K562 (cell line): ENCODE measurements around the gene CHRNE. TPM values are rescaled to one million over a fixed set of nuclear protein-coding genes. Genes with fewer than 3 reads are reported as not detected.
A peak's percentile ranks its signal among the peaks of the same experiment; 100 is the strongest.

Experiments used
- ATAC-seq: fragments of 200-7000 bp; cut with Tn5 transposase; 3 replicates; pipeline ENCODE4 v1.9.1; 2020; ENCODE audit warnings: moderate library complexity
- BruUV-seq: library from RNA; stranded (reverse); fragments of 400-500 nt; replicated peaks from 2 replicates; lab custom pipeline; 2021; lab: Mats Ljungman, UMichigan
- CTCF ChIA-PET: fragments of 300-600 bp; formaldehyde crosslinking; extraction: SDS; loops from one replicate; lab custom pipeline; 2021; ENCODE audit warnings: low intra/inter-chr PET ratio; lab: Yijun Ruan, JAX
- POLR2A ChIA-PET: fragments of 300-600, 350-650 bp; sonication (Branson Sonifier 250); formaldehyde crosslinking; extraction: SDS; loops from one replicate; lab custom pipeline; 2021; ENCODE audit warnings: antibody characterized with exemption, inconsistent platforms; lab: Yijun Ruan, JAX
- DNase-seq, 4 experiments: peaks; one replicate each; pipeline versions ENCODE4 v3.0.0 to v3.0.0-alpha.2; 2011 to 2018; ENCODE audit warnings: low spot score in 3 of 4, mixed read lengths in 3 of 4; ENCODE audit errors: extremely low read depth in 1 of 4
- FAIRE-seq: peaks from 2 replicates; lab custom pipeline; 2011; peaks lifted over from hg19 to GRCh38; lab: Jason Lieb, UNC
- H2AFZ ChIP-seq: 2 replicates; pipeline ENCODE4 v1.6.0; 2011; ENCODE audit warnings: low read depth, low read length, control low read depth, inconsistent platforms
- H3K27ac ChIP-seq: fragments of 200-600 bp; 3 replicates; pipeline ENCODE4 v1.8.0; 2011; ENCODE audit warnings: low read depth, mild to moderate bottlenecking, control low read depth, inconsistent platforms, low read length, moderate library complexity, mixed read lengths; ENCODE audit errors: extremely low read depth
- H3K27me3 ChIP-seq, 2 experiments: fragments of 300-600 bp in 1 of 2; 2 replicates in 1 of 2; 3 replicates in 1 of 2; pipeline versions ENCODE4 v1.6.0 to v1.8.0; 2011; ENCODE audit warnings: inconsistent platforms in 2 of 2, low read length in 2 of 2, mild to moderate bottlenecking in 1 of 2, mixed read lengths in 1 of 2, moderate library complexity in 1 of 2; ENCODE audit not compliant: control insufficient read depth in 2 of 2, insufficient read depth in 2 of 2
- H3K36me3 ChIP-seq: fragments of 300-600 bp; 3 replicates; pipeline ENCODE4 v1.8.0; 2011; ENCODE audit warnings: mild to moderate bottlenecking, low read length, inconsistent platforms; ENCODE audit not compliant: control insufficient read depth, insufficient read depth
- H3K4me1 ChIP-seq, 2 experiments: fragments of 200-600 bp in 1 of 2; replicated peaks in 1 of 2; 2 replicates in 1 of 2; 3 replicates in 1 of 2; pipeline versions ENCODE4 v1.5.1 to v1.8.0; 2011; ENCODE audit warnings: inconsistent platforms in 2 of 2, low read length in 2 of 2, mild to moderate bottlenecking in 1 of 2, mixed read lengths in 1 of 2, moderate library complexity in 1 of 2; ENCODE audit not compliant: control insufficient read depth in 2 of 2, insufficient read depth in 2 of 2
- H3K4me2 ChIP-seq: 2 replicates; pipeline ENCODE4 v1.6.1; 2011; ENCODE audit warnings: low read length, control low read depth, inconsistent platforms, mixed read lengths; ENCODE audit not compliant: insufficient read depth
- H3K4me3 ChIP-seq: fragments of 200-600 bp; sonication (generic), shearing (Covaris generic); 2 replicates; pipeline ENCODE4 v1.5.1; 2016; ENCODE audit warnings: control low read depth, inconsistent platforms
- H3K79me2 ChIP-seq: fragments of 200-600 bp; 3 replicates; pipeline ENCODE4 v1.8.0; 2011; ENCODE audit warnings: low read length, inconsistent platforms; ENCODE audit not compliant: control insufficient read depth, insufficient read depth
- H3K9ac ChIP-seq, 2 experiments: 2 replicates each; pipeline versions ENCODE4 v1.6.0 to v1.6.1; 2011; ENCODE audit warnings: low read depth in 2 of 2, low read length in 2 of 2, control low read depth in 1 of 2, inconsistent platforms in 1 of 2, mild to moderate bottlenecking in 1 of 2, mixed read lengths in 1 of 2; ENCODE audit not compliant: insufficient read depth in 1 of 2
- H3K9me1 ChIP-seq: one replicate; pipeline ENCODE4 v1.6.0; 2011; ENCODE audit warnings: inconsistent platforms, mild to moderate bottlenecking, low read length, moderate library complexity; ENCODE audit not compliant: control insufficient read depth, insufficient read depth
- H3K9me3 ChIP-seq: replicated peaks from 2 replicates; pipeline ENCODE4 v1.5.1; 2011; ENCODE audit warnings: low read depth, low read length, inconsistent platforms; ENCODE audit not compliant: control insufficient read depth, insufficient read depth
- H4K20me1 ChIP-seq: replicated peaks from 2 replicates; pipeline ENCODE4 v1.6.1; 2011; ENCODE audit warnings: low read length, inconsistent platforms, mixed read lengths; ENCODE audit not compliant: control insufficient read depth, insufficient read depth
- FOXK1 ChIP-seq: sonication (generic); formaldehyde crosslinking; IDR thresholded peaks from 2 replicates; pipeline ENCODE4 v1.8.0; 2022; ENCODE audit warnings: missing genetic modification reagents, mild to moderate bottlenecking, borderline replicate concordance
- MCM7 ChIP-seq, 2 experiments: fragments of 450-650 bp; IDR thresholded peaks; 2 replicates each; pipeline ENCODE4 v1.6.1; 2016 to 2018
- POLR2G ChIP-seq: fragments of 200-400 bp; formaldehyde crosslinking; IDR thresholded peaks from 2 replicates; pipeline ENCODE4 v1.6.1; 2017; ENCODE audit warnings: low read depth, mild to moderate bottlenecking, antibody characterized with exemption, low read length, moderate library complexity
- SRSF9 ChIP-seq: fragments of 200-400 bp; formaldehyde crosslinking; IDR thresholded peaks from 2 replicates; pipeline ENCODE4 v1.6.1; 2017; ENCODE audit warnings: low read depth, low read length, borderline replicate concordance
- WGBS: fragments of 100-300 bp; shearing (Covaris generic); methylation state at CpG from one replicate; pipeline ENCODE4 v1.1.6; 2016; ENCODE audit warnings: low coverage, mixed read lengths; ENCODE audit not compliant: insufficient coverage; ENCODE audit errors: missing lambda C conversion rate; 5-methylcytosine and 5-hydroxymethylcytosine counted together
- in situ Hi-C: fragments of 300-500 bp; cut with MboI; formaldehyde crosslinking; loops from 4 replicates; pipeline ENCODE4 v1.15.0; 2018; ENCODE audit warnings: inconsistent platforms, mixed read lengths
- intact Hi-C: fragments of 100-400 bp; cut with micrococcal nuclease; formaldehyde crosslinking; loops from 2 replicates; pipeline ENCODE4 v1.14.2; 2022
- polyA plus RNA-seq, 8 experiments: library from polyadenylated mRNA; depleted of rRNA in 4 of 8; stranded (reverse) in 5 of 8; unstranded in 3 of 8; fragments of >200 nt; fragmentation: Nextera tagmentation in 2 of 8; fragmentation: Illumina TruSeq in 1 of 8; extraction: Ambion mirVana in 2 of 8; extraction: Trizol in 1 of 8; gene quantifications; 2 replicates each; pipeline versions ENCODE4 v1.2.1 to v1.2.3, GENCODE V29; 2011 to 2014; ENCODE audit warnings: inconsistent platforms in 1 of 8, missing spikeins in 1 of 8
- total RNA-seq, 7 experiments: library from RNA; depleted of rRNA in 6 of 7; stranded (reverse); fragments of >200 nt in 6 of 7; fragmentation: Illumina TruSeq in 2 of 7; extraction: Trizol in 2 of 7; gene quantifications; 2 replicates each; pipeline versions ENCODE4 v1.2.1 to v1.2.3, GENCODE V29; 2011 to 2021; ENCODE audit warnings: low replicate concordance in 1 of 7
- TF ChIP-seq, protein P1 (sequence below): fragments of 250-450 bp; sonication (Bioruptor Pico); IDR thresholded peaks from 2 replicates; pipeline ENCODE4 v1.8.0; 2021; ENCODE audit warnings: borderline replicate concordance, mild to moderate bottlenecking, moderate library complexity; ENCODE audit not compliant: poor library complexity, severe bottlenecking
- TF ChIP-seq, protein P2 (sequence below): fragments of 250-450 bp; sonication (Bioruptor Pico); IDR thresholded peaks from 2 replicates; pipeline ENCODE4 v1.6.1; 2021; ENCODE audit warnings: mild to moderate bottlenecking
- TF ChIP-seq, protein P3 (sequence below): sonication (generic); formaldehyde crosslinking; IDR thresholded peaks from 2 replicates; pipeline ENCODE4 v1.4.0; 2020; ENCODE audit warnings: mild to moderate bottlenecking, missing genetic modification reagents

The CHRNE gene
- total and polyA plus RNA-seq, 9 of the 15 experiments (the other 6 are each of a cell fraction or from before 2014, with no cell fraction given) = not detected

DNA sequence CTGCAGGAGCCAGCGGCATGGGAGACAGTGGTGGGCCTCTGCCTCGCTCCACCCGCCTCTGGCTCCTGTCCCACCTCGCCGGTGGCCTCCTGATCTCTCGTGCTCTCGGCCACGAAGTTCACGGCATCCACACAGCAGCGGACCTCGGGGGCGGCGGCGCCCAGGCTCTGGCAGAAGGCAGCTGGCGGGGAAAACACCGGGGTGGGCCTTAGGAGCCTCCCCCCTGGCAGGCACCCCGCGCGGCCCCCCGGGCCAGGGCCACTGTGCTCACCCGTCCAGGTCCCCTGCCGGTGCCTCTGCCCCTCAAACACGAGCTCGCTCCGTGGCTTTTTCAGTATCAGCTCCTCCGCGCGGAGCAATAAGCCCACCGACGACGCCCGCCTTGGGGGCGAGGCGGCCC lies 4.0 kb downstream of the CHRNE start:
- Histone ChIP-seq H3K9me3 (no peaks in the 10 kb centered on the region), H4K20me1 (no peaks in the 10 kb centered on the region), H3K4me1 (peaks cover 14 to 33% of the 10 kb centered on the region in 2 experiments), H2AFZ (no peak overlapping the region), H3K27me3 (no peaks in the 10 kb centered on the region)
- CTCF ChIA-PET = no interaction called here
- TF ChIP-seq MCM7 (IDR thresholded peaks at IDR 0.05) (no peak), POLR2G (0 out of 2 replicates have a peak, but pooled peaks have one; percentile 2)
- TF ChIP-seq, all 486 proteins: peak for 1
- no peak overlapping the region for H3K4me3 ChIP-seq
- FAIRE-seq = no peak
- ATAC-seq = no peak
- WGBS = 100% methylated on average over 2 of the region's 34 CpGs
- peaks cover 2% of the 10 kb centered on the region for H3K9me1 ChIP-seq
- no TSS peak for BruUV-seq
- in situ Hi-C loops (no loop called here), intact Hi-C loops (no loop called here)
- H3K36me3 ChIP-seq = peaks cover 28% of the 10 kb centered on the region; the same call in 2 of the 3 replicates
- no peaks in the 10 kb centered on the region for H3K79me2 ChIP-seq
- H3K27ac ChIP-seq = no peak overlapping the region
- H3K4me2 ChIP-seq = no peak overlapping the region
- no peak for DNase-seq
- POLR2A ChIA-PET = interaction anchor here (0.6 to 1.1 kb wide), 2 partner anchors 10 to 377 kb away, joined by 3 read pairs; no protein-coding TSS in a partner anchor
- H3K9ac ChIP-seq = no peak overlapping the region

DNA sequence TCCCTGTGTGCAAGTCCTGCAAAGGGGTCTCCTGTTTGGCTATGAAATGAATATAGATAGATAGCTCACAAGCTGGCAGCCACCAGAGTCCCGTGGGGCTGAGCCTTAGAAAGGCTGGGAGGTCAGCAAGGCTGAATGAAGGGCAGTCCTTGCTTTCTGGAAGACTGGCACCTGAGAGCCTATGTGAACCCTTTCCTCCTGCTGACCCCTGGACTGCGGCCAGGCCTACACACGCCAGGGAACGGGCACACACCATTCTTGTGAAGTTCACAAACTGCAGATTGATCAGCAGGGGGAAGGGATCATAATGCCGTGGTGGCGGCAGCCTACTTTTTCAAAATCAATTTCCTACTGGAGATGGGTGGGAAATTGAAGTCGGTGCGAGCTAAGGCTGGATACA lies 4.5 kb downstream of the CHRNE start:
- intact Hi-C loops (no loop called here), in situ Hi-C loops (no loop called here)
- Histone ChIP-seq H3K9me3 (no peaks in the 10 kb centered on the region), H2AFZ (no peak overlapping the region), H3K4me1 (peaks cover 12 to 33% of the 10 kb centered on the region in 2 experiments), H3K36me3 (peaks cover 33% of the 10 kb centered on the region; the same call in 2 of the 3 replicates), H3K9me1 (peaks cover 1% of the 10 kb centered on the region), H3K27ac (no peak overlapping the region), H4K20me1 (no peaks in the 10 kb centered on the region), H3K9ac (no peak overlapping the region), H3K79me2 (no peaks in the 10 kb centered on the region), H3K4me2 (no peak overlapping the region), H3K27me3 (no peaks in the 10 kb centered on the region), H3K4me3 (no peak overlapping the region)
- 93% methylated on average over 6 of the region's 8 CpGs for WGBS
- ChIA-PET CTCF (no interaction called here), POLR2A (no interaction called here)
- ATAC-seq = no peak
- TF ChIP-seq SRSF9 (no peak), FOXK1 (CRISPR knock-in tag) (no peak)
- TF ChIP-seq, protein P1, sequence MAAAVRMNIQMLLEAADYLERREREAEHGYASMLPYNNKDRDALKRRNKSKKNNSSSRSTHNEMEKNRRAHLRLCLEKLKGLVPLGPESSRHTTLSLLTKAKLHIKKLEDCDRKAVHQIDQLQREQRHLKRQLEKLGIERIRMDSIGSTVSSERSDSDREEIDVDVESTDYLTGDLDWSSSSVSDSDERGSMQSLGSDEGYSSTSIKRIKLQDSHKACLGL = no peak
- TF ChIP-seq, protein P2, sequence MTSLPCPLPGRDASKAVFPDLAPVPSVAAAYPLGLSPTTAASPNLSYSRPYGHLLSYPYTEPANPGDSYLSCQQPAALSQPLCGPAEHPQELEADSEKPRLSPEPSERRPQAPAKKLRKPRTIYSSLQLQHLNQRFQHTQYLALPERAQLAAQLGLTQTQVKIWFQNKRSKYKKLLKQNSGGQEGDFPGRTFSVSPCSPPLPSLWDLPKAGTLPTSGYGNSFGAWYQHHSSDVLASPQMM (CRISPR knock-in tag) = no peak
- TF ChIP-seq, protein P3, sequence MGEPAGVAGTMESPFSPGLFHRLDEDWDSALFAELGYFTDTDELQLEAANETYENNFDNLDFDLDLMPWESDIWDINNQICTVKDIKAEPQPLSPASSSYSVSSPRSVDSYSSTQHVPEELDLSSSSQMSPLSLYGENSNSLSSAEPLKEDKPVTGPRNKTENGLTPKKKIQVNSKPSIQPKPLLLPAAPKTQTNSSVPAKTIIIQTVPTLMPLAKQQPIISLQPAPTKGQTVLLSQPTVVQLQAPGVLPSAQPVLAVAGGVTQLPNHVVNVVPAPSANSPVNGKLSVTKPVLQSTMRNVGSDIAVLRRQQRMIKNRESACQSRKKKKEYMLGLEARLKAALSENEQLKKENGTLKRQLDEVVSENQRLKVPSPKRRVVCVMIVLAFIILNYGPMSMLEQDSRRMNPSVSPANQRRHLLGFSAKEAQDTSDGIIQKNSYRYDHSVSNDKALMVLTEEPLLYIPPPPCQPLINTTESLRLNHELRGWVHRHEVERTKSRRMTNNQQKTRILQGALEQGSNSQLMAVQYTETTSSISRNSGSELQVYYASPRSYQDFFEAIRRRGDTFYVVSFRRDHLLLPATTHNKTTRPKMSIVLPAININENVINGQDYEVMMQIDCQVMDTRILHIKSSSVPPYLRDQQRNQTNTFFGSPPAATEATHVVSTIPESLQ = no peak
- no peak for FAIRE-seq
- no TSS peak for BruUV-seq
- no peak for DNase-seq
